Cardiac fibroblast (primary cell): ENCODE measurements around the gene OSBPL3.

Experiments
- DNase-seq, 2 donors: peaks; one replicate each; pipeline versions ENCODE4 v3.0.0 to v3.0.0-alpha.2; 2010; ENCODE audit warnings: low read depth in 2 of 2
- H3K4me3 ChIP-seq, 2 donors: replicated peaks in 1 of 2; 1 replicate in 1 of 2; 2 replicates in 1 of 2; pipeline ENCODE4 v1.5.1; 2011; ENCODE audit warnings: low read depth in 2 of 2, low read length in 2 of 2, mild to moderate bottlenecking in 2 of 2, moderate library complexity in 1 of 2
- TF ChIP-seq, protein P1 (sequence below): IDR thresholded peaks from one replicate; pipeline ENCODE4 v1.5.1; 2011; ENCODE audit warnings: low read depth, mild to moderate bottlenecking, low read length, inconsistent platforms

OSBPL3 gene

GRCh38 chr7:24972991-24973390 is 7.0 kb downstream of the OSBPL3 start:
- TF ChIP-seq, protein P1, sequence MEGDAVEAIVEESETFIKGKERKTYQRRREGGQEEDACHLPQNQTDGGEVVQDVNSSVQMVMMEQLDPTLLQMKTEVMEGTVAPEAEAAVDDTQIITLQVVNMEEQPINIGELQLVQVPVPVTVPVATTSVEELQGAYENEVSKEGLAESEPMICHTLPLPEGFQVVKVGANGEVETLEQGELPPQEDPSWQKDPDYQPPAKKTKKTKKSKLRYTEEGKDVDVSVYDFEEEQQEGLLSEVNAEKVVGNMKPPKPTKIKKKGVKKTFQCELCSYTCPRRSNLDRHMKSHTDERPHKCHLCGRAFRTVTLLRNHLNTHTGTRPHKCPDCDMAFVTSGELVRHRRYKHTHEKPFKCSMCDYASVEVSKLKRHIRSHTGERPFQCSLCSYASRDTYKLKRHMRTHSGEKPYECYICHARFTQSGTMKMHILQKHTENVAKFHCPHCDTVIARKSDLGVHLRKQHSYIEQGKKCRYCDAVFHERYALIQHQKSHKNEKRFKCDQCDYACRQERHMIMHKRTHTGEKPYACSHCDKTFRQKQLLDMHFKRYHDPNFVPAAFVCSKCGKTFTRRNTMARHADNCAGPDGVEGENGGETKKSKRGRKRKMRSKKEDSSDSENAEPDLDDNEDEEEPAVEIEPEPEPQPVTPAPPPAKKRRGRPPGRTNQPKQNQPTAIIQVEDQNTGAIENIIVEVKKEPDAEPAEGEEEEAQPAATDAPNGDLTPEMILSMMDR: no peak
- DNase-seq: peak in 1 of 2 donors; percentile 82
- no peak overlapping the region for H3K4me3 ChIP-seq

GRCh38 chr7:24972166-24972477 is 7.9 kb downstream of the OSBPL3 start:
- no peak for DNase-seq
- H3K4me3 ChIP-seq: no peak overlapping the region
- TF ChIP-seq, protein P1: no peak

GRCh38 chr7:24971333-24972165 is 8.4 kb downstream of the OSBPL3 start:
- TF ChIP-seq, protein P1: no peak
- H3K4me3 ChIP-seq: no peak overlapping the region
- DNase-seq: peak; percentile 72 to 94

DNA sequence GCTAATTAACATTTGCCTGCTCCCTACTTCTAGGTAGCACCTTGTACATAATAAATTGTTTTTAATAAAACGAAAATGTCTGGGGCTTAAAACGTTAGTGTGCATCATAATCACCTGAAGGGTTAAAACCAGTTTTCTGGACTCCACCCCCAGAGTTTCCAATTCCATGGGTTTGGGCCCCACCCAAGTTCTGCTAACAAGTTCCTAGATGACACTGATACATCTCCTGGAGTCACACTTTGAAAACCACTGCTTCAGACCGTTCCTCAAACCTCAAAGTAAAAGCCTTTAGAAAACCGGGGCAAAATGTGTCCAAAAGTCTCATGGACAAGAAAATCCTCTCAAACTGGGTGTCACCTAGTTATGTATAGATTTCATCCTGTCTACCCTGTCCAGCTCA is 9.3 kb downstream of the OSBPL3 start:
- no peak for DNase-seq
- no peak overlapping the region for H3K4me3 ChIP-seq
- TF ChIP-seq, protein P1: no peak

- no peak for DNase-seq
- TF ChIP-seq, protein P1: no peak
Observed at GRCh38 chr7:24968165-24968564, 11.8 kb downstream of the OSBPL3 start.

GRCh38 chr7:24967696-24968095 is 12.3 kb downstream of the OSBPL3 start:
- DNase-seq: no peak
- TF ChIP-seq, protein P1: no peak

More at GRCh38 chr7:24968165-24968564, 11.8 kb downstream of the OSBPL3 start:
- no peak overlapping the region for H3K4me3 ChIP-seq

More at GRCh38 chr7:24967696-24968095, 12.3 kb downstream of the OSBPL3 start:
- H3K4me3 ChIP-seq: no peak overlapping the region
